H9 (cell line): ENCODE results near the gene EXOC3L4. TPM values are rescaled to one million over a fixed set of nuclear protein-coding genes. Genes with fewer than 3 reads are reported as not detected.

Experiments used
- DNase-seq: peaks from one replicate; pipeline ENCODE4 v3.0.0-alpha.2; 2017
- H2AFZ ChIP-seq: one replicate; pipeline ENCODE4 v1.6.1; 2013; ENCODE audit warnings: mild to moderate bottlenecking, low read length, control low read depth, moderate library complexity
- H2AK5ac ChIP-seq: 2 replicates; pipeline ENCODE4 v1.6.1; 2013; ENCODE audit warnings: low read length, control low read depth, mixed read lengths; ENCODE audit not compliant: insufficient read length
- H2BK120ac ChIP-seq: one replicate; pipeline ENCODE4 v1.6.1; 2013; ENCODE audit warnings: low read depth, mild to moderate bottlenecking, low read length, control low read depth, inconsistent platforms; ENCODE audit not compliant: poor library complexity, severe bottlenecking
- H2BK12ac ChIP-seq: 2 replicates; pipeline ENCODE4 v1.6.1; 2013; ENCODE audit warnings: low read length, control low read depth, mixed read lengths, low read depth; ENCODE audit not compliant: insufficient read length
- H2BK15ac ChIP-seq: 2 replicates; pipeline ENCODE4 v1.6.1; 2013; ENCODE audit warnings: low read depth, low read length, control low read depth
- H2BK20ac ChIP-seq: one replicate; pipeline ENCODE4 v1.6.1; 2013; ENCODE audit warnings: low read depth, mild to moderate bottlenecking, low read length, control low read depth, inconsistent platforms; ENCODE audit not compliant: poor library complexity, severe bottlenecking
- H2BK5ac ChIP-seq: 2 replicates; pipeline ENCODE4 v1.6.1; 2013; ENCODE audit warnings: low read length, control low read depth, mixed read lengths; ENCODE audit not compliant: insufficient read length
- H3K14ac ChIP-seq: 2 replicates; pipeline ENCODE4 v1.6.1; 2013; ENCODE audit warnings: low read length, control low read depth; ENCODE audit not compliant: insufficient read depth
- H3K18ac ChIP-seq: 2 replicates; pipeline ENCODE4 v1.6.1; 2013; ENCODE audit warnings: low read depth, mild to moderate bottlenecking, mixed read lengths, low read length, control low read depth; ENCODE audit not compliant: insufficient read length
- H3K23ac ChIP-seq: 2 replicates; pipeline ENCODE4 v1.6.1; 2013; ENCODE audit warnings: low read length, control low read depth, mixed read lengths, low read depth; ENCODE audit not compliant: insufficient read length
- H3K23me2 ChIP-seq: 2 replicates; pipeline ENCODE4 v1.6.1; 2013; ENCODE audit warnings: low read depth, mild to moderate bottlenecking, mixed read lengths, low read length, control low read depth; ENCODE audit not compliant: insufficient read length, poor library complexity, severe bottlenecking
- H3K27ac ChIP-seq: 2 replicates; pipeline ENCODE4 v1.5.1; 2013; ENCODE audit warnings: low read length, control low read depth, mixed read lengths, low read depth; ENCODE audit not compliant: insufficient read length
- H3K27me3 ChIP-seq: 2 replicates; pipeline ENCODE4 v1.6.1; 2013; ENCODE audit warnings: low read length, control low read depth, inconsistent platforms; ENCODE audit not compliant: insufficient read depth
- H3K4ac ChIP-seq: 2 replicates; pipeline ENCODE4 v1.6.1; 2013; ENCODE audit warnings: low read depth, mild to moderate bottlenecking, control low read depth, inconsistent platforms, low read length, moderate library complexity
- H3K4me1 ChIP-seq: 2 replicates; pipeline ENCODE4 v1.6.1; 2013; ENCODE audit warnings: low read length, control low read depth, inconsistent platforms; ENCODE audit not compliant: insufficient read depth
- H3K4me2 ChIP-seq: 2 replicates; pipeline ENCODE4 v1.6.1; 2013; ENCODE audit warnings: low read length, control low read depth, mixed read lengths; ENCODE audit not compliant: insufficient read length, insufficient read depth
- H3K56ac ChIP-seq: 2 replicates; pipeline ENCODE4 v1.6.1; 2013; ENCODE audit warnings: low read depth, mild to moderate bottlenecking, mixed read lengths, low read length, control low read depth; ENCODE audit not compliant: insufficient read length
- H3K79me1 ChIP-seq: 2 replicates; pipeline ENCODE4 v1.6.1; 2013; ENCODE audit warnings: low read depth, mild to moderate bottlenecking, moderate library complexity, low read length, control low read depth, inconsistent platforms; ENCODE audit not compliant: insufficient read depth, poor library complexity, severe bottlenecking
- H3K79me2 ChIP-seq: 2 replicates; pipeline ENCODE4 v1.6.1; 2013; ENCODE audit warnings: low read length, control low read depth, inconsistent platforms; ENCODE audit not compliant: insufficient read depth
- H3K9ac ChIP-seq: 2 replicates; pipeline ENCODE4 v1.6.1; 2013; ENCODE audit warnings: low read length, control low read depth, mixed read lengths; ENCODE audit not compliant: insufficient read length; ENCODE audit errors: extremely low read depth
- H3K9me3 ChIP-seq: one replicate; pipeline ENCODE4 v1.6.1; 2013; ENCODE audit warnings: low read depth, low read length, inconsistent platforms; ENCODE audit not compliant: control insufficient read depth
- H3T11ph ChIP-seq: one replicate; pipeline ENCODE4 v1.6.1; 2013; ENCODE audit warnings: mild to moderate bottlenecking, low read length, control low read depth, inconsistent platforms
- H4K20me1 ChIP-seq: one replicate; pipeline ENCODE4 v1.6.1; 2013; ENCODE audit not compliant: control insufficient read depth, insufficient read length, insufficient read depth
- H4K5ac ChIP-seq: 2 replicates; pipeline ENCODE4 v1.6.1; 2013; ENCODE audit warnings: low read depth, mild to moderate bottlenecking, mixed read lengths, low read length, control low read depth; ENCODE audit not compliant: insufficient read length
- H4K8ac ChIP-seq: replicated peaks from 2 replicates; pipeline ENCODE4 v1.6.1; 2013; ENCODE audit warnings: low read length, control low read depth, mixed read lengths, low read depth; ENCODE audit not compliant: insufficient read length
- H4K91ac ChIP-seq: 2 replicates; pipeline ENCODE4 v1.6.1; 2013; ENCODE audit warnings: low read depth, mild to moderate bottlenecking, moderate library complexity, mixed read lengths, low read length, control low read depth; ENCODE audit not compliant: insufficient read length
- H3K27ac Mint-ChIP-seq, 3 experiments: 2 replicates in 2 of 3; 3 replicates in 1 of 3; pipeline ENCODE4 v1.8.0; 2020 to 2021; ENCODE audit warnings: mixed read lengths in 3 of 3, mild to moderate bottlenecking in 1 of 3, moderate library complexity in 1 of 3
- H3K27me3 Mint-ChIP-seq: 2 replicates; pipeline ENCODE4 v1.8.0; 2021; ENCODE audit warnings: low read depth, mild to moderate bottlenecking, moderate library complexity, mixed read lengths
- H3K36me3 Mint-ChIP-seq, 3 experiments: 2 replicates in 2 of 3; 3 replicates in 1 of 3; pipeline ENCODE4 v1.8.0; 2020 to 2021; ENCODE audit warnings: low read depth in 3 of 3, mixed read lengths in 3 of 3; ENCODE audit not compliant: insufficient read depth in 1 of 3
- H3K4me1 Mint-ChIP-seq, 2 experiments: 2 replicates each; pipeline ENCODE4 v1.8.0; 2020; ENCODE audit warnings: mixed read lengths in 2 of 2
- H3K4me3 Mint-ChIP-seq, 2 experiments: 2 replicates in 1 of 2; 3 replicates in 1 of 2; pipeline ENCODE4 v1.8.0; 2020 to 2021; ENCODE audit warnings: mild to moderate bottlenecking in 2 of 2, mixed read lengths in 2 of 2, moderate library complexity in 1 of 2
- H3K9me3 Mint-ChIP-seq, 2 experiments: 2 replicates in 1 of 2; 3 replicates in 1 of 2; pipeline ENCODE4 v1.8.0; 2020; ENCODE audit warnings: mild to moderate bottlenecking in 2 of 2, mixed read lengths in 2 of 2, moderate library complexity in 1 of 2
- CTCF ChIP-seq: fragments of 200-600 bp; sonication (generic); conservative IDR thresholded peaks from 3 replicates; pipeline ENCODE4 v1.8.0; 2021; ENCODE audit warnings: antibody characterized with exemption, mild to moderate bottlenecking
- WGBS: extraction: QIAGEN DNeasy Blood & Tissue Kit; methylation state at CpG from one replicate; pipeline ENCODE4 v1.1.7; 2013; ENCODE audit warnings: missing lambda C conversion rate, low lambda C conversion rate, mixed read lengths; ENCODE audit not compliant: insufficient read length; ENCODE audit errors: extremely low coverage; 5-methylcytosine and 5-hydroxymethylcytosine counted together
- total RNA-seq: library from RNA; stranded (reverse); gene quantifications from 2 replicates; pipeline ENCODE4 v1.2.1, GENCODE V29; 2021

EXOC3L4 gene
- total RNA-seq, 1 experiment from 2014 or later: 0.42 TPM

DNA sequence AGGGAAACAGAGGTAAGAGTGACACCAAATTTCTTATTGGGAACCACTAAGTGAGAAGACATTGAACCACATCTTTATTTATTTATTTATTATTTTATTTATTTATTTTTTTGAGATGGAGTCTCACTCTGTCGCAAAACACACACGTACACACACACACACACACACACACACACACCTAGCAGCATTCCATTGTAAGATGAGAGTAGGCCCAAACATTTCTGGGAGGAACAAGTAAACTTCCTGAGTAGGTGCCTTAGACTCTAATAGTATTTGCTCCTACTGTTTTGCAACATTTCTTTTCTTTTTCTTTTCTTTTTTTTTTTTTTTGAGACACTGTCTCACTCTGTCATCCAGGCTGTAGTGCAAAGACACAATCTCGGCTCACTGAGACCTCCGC, 30.1 kb upstream of the EXOC3L4 start:
- Mint-ChIP-seq H3K9me3 (no peaks in the 10 kb centered on the region), H3K4me1 (peaks cover 5 to 7% of the 10 kb centered on the region in 2 experiments; a peak in 3 of 4 replicates), H3K27ac (no peak overlapping the region), H3K4me3 (no peak overlapping the region), H3K27me3 (peaks cover 5% of the 10 kb centered on the region), H3K36me3 (peaks cover 0 to 4% (median 4%) of the 10 kb centered on the region in 3 experiments; a peak in 2 of 7 replicates)
- no peaks in the 10 kb centered on the region for H3K79me2 ChIP-seq
- no peak overlapping the region for H3K4ac ChIP-seq
- no peak overlapping the region for H3K23ac ChIP-seq
- H4K5ac ChIP-seq: no peak overlapping the region
- TF ChIP-seq CTCF: no peak
- no peak overlapping the region for H2BK12ac ChIP-seq
- H3K27ac ChIP-seq: no peak overlapping the region
- H2AFZ ChIP-seq: no peak overlapping the region
- H2BK120ac ChIP-seq: no peak overlapping the region
- no peak overlapping the region for H3K9ac ChIP-seq
- no peak overlapping the region for H3K56ac ChIP-seq
- no peak overlapping the region for H2BK5ac ChIP-seq
- H3T11ph ChIP-seq: no peak overlapping the region
- no peak for DNase-seq
- no CpG with 5 or more reads among the region's 4 CpGs for WGBS
- H3K9me3 ChIP-seq: no peaks in the 10 kb centered on the region
- H3K4me1 ChIP-seq: peaks cover 4% of the 10 kb centered on the region; the same call in 1 of the 2 replicates
- H3K4me2 ChIP-seq: no peak overlapping the region
- no peaks in the 10 kb centered on the region for H4K20me1 ChIP-seq
- H2BK15ac ChIP-seq: no peak overlapping the region
- no peak overlapping the region for H4K8ac ChIP-seq
- H3K27me3 ChIP-seq: no peaks in the 10 kb centered on the region
- no peak overlapping the region for H2AK5ac ChIP-seq
- H3K14ac ChIP-seq: no peak overlapping the region
- no peak overlapping the region for H3K18ac ChIP-seq
- H2BK20ac ChIP-seq: no peak overlapping the region
- H4K91ac ChIP-seq: no peak overlapping the region
- no peaks in the 10 kb centered on the region for H3K23me2 ChIP-seq
- no peaks in the 10 kb centered on the region for H3K79me1 ChIP-seq
